ENCODE results near the gene AQP10. TPM values are rescaled to one million over a fixed set of nuclear protein-coding genes. Genes with fewer than 3 reads are reported as not detected.

The AQP10 gene
- total RNA-seq, 6 donors from 2014 or later: 0.15 to 2.1 (median 0.45) TPM

DNA sequence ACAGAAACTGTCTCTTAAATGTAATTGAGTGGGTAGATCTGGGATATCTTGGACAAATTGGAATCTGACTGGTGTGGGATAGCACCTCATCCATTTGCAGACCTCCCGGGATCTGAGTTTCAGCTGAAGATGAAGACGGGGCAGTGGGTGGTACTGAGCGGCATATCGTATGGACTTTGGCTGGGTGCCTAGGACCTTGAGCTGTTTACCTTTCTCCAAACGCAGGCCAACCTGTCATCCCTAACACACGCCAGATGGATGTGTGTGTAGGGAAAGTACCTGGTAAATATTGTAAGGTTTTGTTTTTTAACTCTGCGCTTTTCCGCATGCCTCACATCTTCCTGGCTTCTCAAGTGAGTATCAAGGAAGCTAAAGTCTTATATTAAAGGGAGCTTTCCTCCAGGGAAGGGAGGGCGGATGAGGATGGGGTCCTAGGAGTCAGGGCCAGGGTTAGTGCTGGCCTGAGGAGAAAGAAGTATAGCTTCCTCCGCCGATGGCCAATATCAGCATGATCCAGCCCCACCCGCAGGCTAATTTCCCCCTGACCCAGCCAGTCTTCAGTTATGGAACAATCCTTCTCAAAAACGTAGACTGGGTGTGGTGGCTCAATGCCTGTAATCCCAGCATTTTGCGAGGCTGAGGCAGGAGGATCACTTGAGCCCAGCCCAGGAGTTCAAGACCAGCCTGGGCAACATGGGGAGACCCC, 30.6 kb downstream of the AQP10 start:
- H3K4me1 ChIP-seq: peaks cover 29 to 33% (median 31%) of the 10 kb centered on the region in 4 donors
- peak overlapping the region in 2 of 4 donors; percentile 67 to 84 for H3K27ac ChIP-seq
- DNase-seq (no peak), ATAC-seq (ENCODE audit: low FRiP score in 2 of 2) (no peak)
- TF ChIP-seq EP300 (IDR thresholded peaks at IDR 0.05) (no peak), POLR2A (IDR thresholded peaks at IDR 0.05) (no peak), POLR2AphosphoS5 (IDR thresholded peaks at IDR 0.05) (no peak)
- TF ChIP-seq, protein P1, sequence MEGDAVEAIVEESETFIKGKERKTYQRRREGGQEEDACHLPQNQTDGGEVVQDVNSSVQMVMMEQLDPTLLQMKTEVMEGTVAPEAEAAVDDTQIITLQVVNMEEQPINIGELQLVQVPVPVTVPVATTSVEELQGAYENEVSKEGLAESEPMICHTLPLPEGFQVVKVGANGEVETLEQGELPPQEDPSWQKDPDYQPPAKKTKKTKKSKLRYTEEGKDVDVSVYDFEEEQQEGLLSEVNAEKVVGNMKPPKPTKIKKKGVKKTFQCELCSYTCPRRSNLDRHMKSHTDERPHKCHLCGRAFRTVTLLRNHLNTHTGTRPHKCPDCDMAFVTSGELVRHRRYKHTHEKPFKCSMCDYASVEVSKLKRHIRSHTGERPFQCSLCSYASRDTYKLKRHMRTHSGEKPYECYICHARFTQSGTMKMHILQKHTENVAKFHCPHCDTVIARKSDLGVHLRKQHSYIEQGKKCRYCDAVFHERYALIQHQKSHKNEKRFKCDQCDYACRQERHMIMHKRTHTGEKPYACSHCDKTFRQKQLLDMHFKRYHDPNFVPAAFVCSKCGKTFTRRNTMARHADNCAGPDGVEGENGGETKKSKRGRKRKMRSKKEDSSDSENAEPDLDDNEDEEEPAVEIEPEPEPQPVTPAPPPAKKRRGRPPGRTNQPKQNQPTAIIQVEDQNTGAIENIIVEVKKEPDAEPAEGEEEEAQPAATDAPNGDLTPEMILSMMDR (IDR thresholded peaks at IDR 0.05): no peak
- no peak overlapping the region for H3K4me3 ChIP-seq
- H3K27me3 ChIP-seq: no peaks in the 10 kb centered on the region
- no peaks in the 10 kb centered on the region for H3K9me3 ChIP-seq
- H3K36me3 ChIP-seq: peaks cover 0 to 28% (median 14%) of the 10 kb centered on the region in 4 donors
- WGBS, 2 donors: 65 to 69% methylated on average over 14 of the region's 14 CpGs

DNA sequence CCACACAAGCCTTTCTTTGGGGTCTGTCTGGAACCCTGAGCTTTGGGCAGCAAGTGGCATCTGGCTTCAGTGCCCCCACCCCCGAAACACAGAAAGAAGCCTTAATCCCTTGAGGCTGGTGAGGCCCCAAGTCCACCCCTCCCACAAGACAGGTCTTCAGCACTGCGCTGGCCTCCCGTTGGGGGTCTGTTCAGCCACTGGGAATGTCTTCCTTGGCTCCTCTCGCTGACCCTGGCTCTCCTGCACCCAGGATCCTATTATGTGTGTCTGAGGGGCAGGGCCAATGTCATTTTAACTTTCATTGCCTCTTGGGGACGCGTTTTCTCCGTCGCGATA, 31.3 kb downstream of the AQP10 start:
- peaks cover 0 to 21% (median 10%) of the 10 kb centered on the region in 4 donors for H3K36me3 ChIP-seq
- no peaks in the 10 kb centered on the region for H3K27me3 ChIP-seq
- H3K9me3 ChIP-seq: no peaks in the 10 kb centered on the region
- H3K4me3 ChIP-seq: peak overlapping the region in 3 of 4 donors; percentile 38 to 51 (median 49)
- TF ChIP-seq EP300 (IDR thresholded peaks at IDR 0.05) (no peak), POLR2A (IDR thresholded peaks at IDR 0.05) (no peak), POLR2AphosphoS5 (IDR thresholded peaks at IDR 0.05) (no peak)
- TF ChIP-seq, protein P1 (IDR thresholded peaks at IDR 0.05): no peak
- peaks cover 25 to 31% (median 29%) of the 10 kb centered on the region in 4 donors for H3K4me1 ChIP-seq
- no peak for ATAC-seq (ENCODE audit: low FRiP score in 2 of 2)
- DNase-seq: no peak
- 22 to 26% methylated on average over 6 to 9 of the region's 9 CpGs for WGBS, 2 donors
- peak overlapping the region; percentile 67 to 84 (median 72) for H3K27ac ChIP-seq

DNA sequence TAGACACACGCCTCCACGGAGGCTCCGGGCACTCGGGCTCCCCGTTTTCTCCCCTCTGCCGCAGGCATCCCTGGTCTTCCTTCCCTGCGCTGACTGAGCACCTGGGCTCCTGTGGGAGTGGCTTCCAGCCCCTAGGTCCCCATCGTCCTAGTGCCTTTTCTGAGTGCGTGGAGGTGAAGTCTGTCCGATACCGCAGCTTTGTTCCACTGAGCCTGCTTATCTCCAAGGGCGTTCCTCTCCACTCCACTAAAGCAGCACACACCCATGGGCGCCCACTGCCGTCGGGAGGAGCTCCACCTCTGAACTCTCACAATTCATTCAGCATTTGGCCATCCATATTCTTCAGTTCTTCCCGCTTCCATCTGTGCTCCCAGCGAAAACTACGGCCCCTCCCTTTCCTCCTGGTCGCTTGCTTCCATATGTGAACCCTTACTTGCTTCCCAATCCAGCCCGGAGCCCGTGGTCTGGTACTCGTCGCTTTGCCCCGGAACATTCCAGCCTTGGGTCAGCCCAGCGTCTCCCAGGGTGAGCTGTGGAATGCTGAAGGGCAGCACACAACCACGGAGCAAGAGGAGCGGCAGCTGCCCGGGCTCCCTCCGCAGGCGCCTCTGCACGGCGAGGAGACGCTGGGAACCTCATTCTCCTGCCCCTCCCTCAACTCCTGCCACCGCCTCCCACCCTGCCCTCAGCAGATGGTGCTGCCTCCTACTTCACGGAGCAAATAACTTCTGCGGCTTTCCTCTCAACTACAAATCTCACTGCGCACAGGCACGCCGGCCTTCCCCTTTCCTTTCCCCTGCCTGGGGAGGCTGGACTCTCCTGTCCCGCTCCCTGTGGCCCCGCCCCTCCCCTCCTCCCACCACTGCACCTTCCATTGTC, 31.9 kb downstream of the AQP10 start:
- Histone ChIP-seq H3K27me3 (no peaks in the 10 kb centered on the region), H3K4me1 (peaks cover 25 to 31% (median 29%) of the 10 kb centered on the region in 4 donors), H3K27ac (peak overlapping the region; percentile 67 to 84 (median 72)), H3K36me3 (peaks cover 0 to 19% (median 9%) of the 10 kb centered on the region in 4 donors), H3K9me3 (no peaks in the 10 kb centered on the region), H3K4me3 (peak overlapping the region in 3 of 4 donors; percentile 38 to 51 (median 49))
- 1 to 2% methylated on average over 25 to 41 of the region's 41 CpGs for WGBS, 2 donors
- DNase-seq: peak; percentile 61 to 86
- TF ChIP-seq POLR2A (IDR thresholded peaks at IDR 0.05): peak in 1 of 4 donors; percentile 48
- peak in 1 of 2 donors; percentile 14 for TF ChIP-seq POLR2AphosphoS5 (IDR thresholded peaks at IDR 0.05)
- TF ChIP-seq EP300 (IDR thresholded peaks at IDR 0.05): no peak
- ATAC-seq (ENCODE audit: low FRiP score in 2 of 2): peak; percentile 73 to 85

DNA sequence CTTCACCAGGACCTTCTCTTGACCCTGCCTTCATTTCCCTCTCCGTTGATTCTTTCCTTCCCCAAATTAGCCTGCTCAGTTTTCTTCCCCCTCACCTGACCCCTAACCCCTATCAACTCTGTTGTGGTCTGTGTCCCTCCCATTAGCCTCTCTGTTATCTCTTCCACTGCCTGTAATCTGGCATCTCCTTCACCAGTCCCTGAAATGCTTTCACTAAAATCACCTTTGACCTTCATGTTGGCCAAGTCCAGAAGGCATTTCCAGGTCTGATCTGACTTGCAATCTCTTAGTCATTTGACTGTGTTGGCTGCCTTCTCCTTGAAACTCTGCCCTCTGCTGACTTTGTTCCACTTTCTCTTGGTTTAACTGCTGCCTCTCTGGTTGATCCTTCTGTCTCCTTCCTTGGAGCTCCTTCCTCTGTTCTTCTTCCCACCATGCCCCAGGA, 32.6 kb downstream of the AQP10 start:
- H3K9me3 ChIP-seq: no peaks in the 10 kb centered on the region
- DNase-seq: no peak
- peak overlapping the region; percentile 67 to 84 (median 72) for H3K27ac ChIP-seq
- peak overlapping the region in 3 of 4 donors; percentile 38 to 51 (median 49) for H3K4me3 ChIP-seq
- WGBS, 2 donors: 8 to 15% methylated on average over 1 of the region's 1 CpG
- TF ChIP-seq POLR2A (IDR thresholded peaks at IDR 0.05) (no peak), POLR2AphosphoS5 (IDR thresholded peaks at IDR 0.05) (peak in 1 of 2 donors; percentile 24), EP300 (IDR thresholded peaks at IDR 0.05) (no peak)
- TF ChIP-seq, protein P1 (IDR thresholded peaks at IDR 0.05): peak in 2 of 6 experiments; percentile 29 to 36
- H3K27me3 ChIP-seq: no peaks in the 10 kb centered on the region
- peaks cover 0 to 13% (median 4%) of the 10 kb centered on the region in 4 donors for H3K36me3 ChIP-seq
- peaks cover 25 to 31% (median 29%) of the 10 kb centered on the region in 4 donors for H3K4me1 ChIP-seq
- ATAC-seq (ENCODE audit: low FRiP score in 2 of 2): peak; percentile 31 to 70

DNA sequence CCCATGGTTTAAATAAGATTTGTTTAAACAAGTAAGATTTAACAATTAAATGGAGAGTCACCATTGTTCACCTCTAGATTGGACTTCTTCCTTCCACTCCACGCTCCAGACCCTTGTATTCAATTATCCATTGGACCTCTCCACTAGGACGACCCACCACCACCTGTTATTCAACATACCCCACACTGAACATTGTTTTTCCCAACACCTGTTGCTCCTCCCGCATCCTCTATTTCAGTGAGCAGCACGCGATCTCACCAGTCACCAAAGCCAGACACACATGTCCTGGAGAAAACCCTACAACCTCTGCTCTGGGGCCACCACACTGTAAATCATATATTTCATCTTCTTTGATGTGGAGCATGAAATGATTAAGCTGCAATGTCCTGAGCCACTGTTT, 33.1 kb downstream of the AQP10 start:
- DNase-seq (no peak), ATAC-seq (ENCODE audit: low FRiP score in 2 of 2) (no peak)
- Histone ChIP-seq H3K27me3 (no peaks in the 10 kb centered on the region), H3K4me3 (no peak overlapping the region), H3K27ac (peak overlapping the region in 2 of 4 donors; percentile 67 to 84), H3K36me3 (peaks cover 0 to 8% (median 2%) of the 10 kb centered on the region in 4 donors), H3K9me3 (no peaks in the 10 kb centered on the region), H3K4me1 (peaks cover 25 to 31% (median 29%) of the 10 kb centered on the region in 4 donors)
- 95 to 98% methylated on average over 5 of the region's 5 CpGs for WGBS, 2 donors
- TF ChIP-seq, protein P1 (IDR thresholded peaks at IDR 0.05): no peak
- TF ChIP-seq EP300 (IDR thresholded peaks at IDR 0.05) (no peak), POLR2A (IDR thresholded peaks at IDR 0.05) (no peak), POLR2AphosphoS5 (IDR thresholded peaks at IDR 0.05) (no peak)
